Measurements from ENCODE around the gene FRMD8. TPM values are rescaled to one million over a fixed set of nuclear protein-coding genes. Genes with fewer than 3 reads are reported as not detected.

FRMD8 gene
- total and polyA plus RNA-seq, 9 of the 15 experiments (the other 6 are each of a cell fraction or from before 2014, with no cell fraction given), result 4.5 to 54.5 (median 15.8) TPM

DNA sequence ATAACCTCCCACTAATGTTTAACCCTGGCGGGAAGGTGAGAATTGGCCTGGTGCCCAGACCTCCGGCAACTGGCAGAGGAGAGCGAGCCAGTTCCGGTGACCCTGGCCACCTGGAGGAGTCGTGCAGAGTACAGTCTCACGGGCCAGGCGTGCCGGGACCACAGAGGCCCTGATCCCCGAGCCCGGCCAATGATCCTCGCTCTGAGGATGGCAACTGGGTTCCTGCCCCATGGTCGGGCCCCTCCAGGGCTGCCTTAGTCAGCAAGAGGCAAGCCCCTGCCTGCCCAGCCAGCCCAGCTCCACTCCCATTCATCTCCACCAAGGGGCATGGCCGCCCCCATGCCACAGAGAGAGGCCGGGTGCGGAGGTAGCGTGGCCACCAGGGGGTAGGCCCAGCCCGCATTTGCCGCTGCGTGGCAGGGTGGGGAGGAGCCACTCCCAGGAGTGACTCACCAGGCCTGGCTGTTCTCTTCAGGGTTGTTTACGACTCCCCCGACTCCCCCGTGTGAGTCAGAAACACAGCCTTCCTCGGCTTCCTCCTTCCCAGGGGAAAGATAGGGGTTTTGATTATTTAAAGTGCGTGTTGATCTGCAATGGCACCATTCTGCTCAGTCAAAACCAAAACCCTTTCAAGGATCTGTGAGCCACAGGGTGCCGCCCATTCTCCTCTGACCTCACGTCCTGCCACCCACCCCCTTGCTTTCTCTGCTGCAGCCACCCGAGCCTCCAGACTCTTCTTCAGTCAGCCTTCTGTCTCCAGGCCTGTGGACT, 4.2 kb upstream of the FRMD8 start, which contains the start of gene SLC25A45 (continued):
- TF ChIP-seq ARID1B (IDR thresholded peaks at IDR 0.05) (peak; percentile 93), ZEB2 (IDR thresholded peaks at IDR 0.05) (peak; percentile 70), RNF2 (IDR thresholded peaks at IDR 0.05) (peak; percentile 88), FOXK2 (conservative IDR thresholded peaks at IDR 0.05 in 1 of 2, IDR thresholded peaks at IDR 0.05 in 1 of 2; ENCODE audit: low read depth in 2 of 2) (peak; percentile 97 to 99), POLR2G (IDR thresholded peaks at IDR 0.05; ENCODE audit: low read depth, low read length) (peak; percentile 96), BRD9 (IDR thresholded peaks at IDR 0.05; ENCODE audit: low read depth, partially characterized antibody) (peak; percentile 96), SIX5 (IDR thresholded peaks at IDR 0.05; ENCODE audit: borderline replicate concordance in 1 of 2, insufficient read depth in 1 of 2, low read depth in 1 of 2, low read length in 2 of 2) (no peak), MXI1 (IDR thresholded peaks at IDR 0.05; ENCODE audit: low read depth, low read length) (no peak), RB1 (IDR thresholded peaks at IDR 0.05; ENCODE audit: low read depth) (peak; percentile 78), U2AF2 (optimal IDR thresholded peaks at IDR 0.05; ENCODE audit: low read depth, low read length) (no peak), CBX2 (IDR thresholded peaks at IDR 0.05; ENCODE audit: insufficient read depth, low read length, poor library complexity, severe bottlenecking) (no peak), ARNT (IDR thresholded peaks at IDR 0.05) (peak in 1 of 2 experiments; percentile 51; a peak in 1 of 4 replicates), ARHGAP35 (IDR thresholded peaks at IDR 0.05; ENCODE audit: partially characterized antibody) (no peak), PTBP1 (IDR thresholded peaks at IDR 0.05; ENCODE audit: low read depth, low read length) (no peak), KDM1A (IDR thresholded peaks at IDR 0.05) (0 out of 4 replicates have a peak, but pooled peaks of 1 of the 2 experiments have one; percentile 44)
- TF ChIP-seq, protein P1, sequence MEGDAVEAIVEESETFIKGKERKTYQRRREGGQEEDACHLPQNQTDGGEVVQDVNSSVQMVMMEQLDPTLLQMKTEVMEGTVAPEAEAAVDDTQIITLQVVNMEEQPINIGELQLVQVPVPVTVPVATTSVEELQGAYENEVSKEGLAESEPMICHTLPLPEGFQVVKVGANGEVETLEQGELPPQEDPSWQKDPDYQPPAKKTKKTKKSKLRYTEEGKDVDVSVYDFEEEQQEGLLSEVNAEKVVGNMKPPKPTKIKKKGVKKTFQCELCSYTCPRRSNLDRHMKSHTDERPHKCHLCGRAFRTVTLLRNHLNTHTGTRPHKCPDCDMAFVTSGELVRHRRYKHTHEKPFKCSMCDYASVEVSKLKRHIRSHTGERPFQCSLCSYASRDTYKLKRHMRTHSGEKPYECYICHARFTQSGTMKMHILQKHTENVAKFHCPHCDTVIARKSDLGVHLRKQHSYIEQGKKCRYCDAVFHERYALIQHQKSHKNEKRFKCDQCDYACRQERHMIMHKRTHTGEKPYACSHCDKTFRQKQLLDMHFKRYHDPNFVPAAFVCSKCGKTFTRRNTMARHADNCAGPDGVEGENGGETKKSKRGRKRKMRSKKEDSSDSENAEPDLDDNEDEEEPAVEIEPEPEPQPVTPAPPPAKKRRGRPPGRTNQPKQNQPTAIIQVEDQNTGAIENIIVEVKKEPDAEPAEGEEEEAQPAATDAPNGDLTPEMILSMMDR (IDR thresholded peaks at IDR 0.05 in 2 of 3, conservative IDR thresholded peaks at IDR 0.05 in 1 of 3; ENCODE audit: insufficient read depth in 2 of 3, low read depth in 1 of 3, low read length in 3 of 3), result peak; percentile 84 to 92 (median 91)
- TF ChIP-seq, protein P2, sequence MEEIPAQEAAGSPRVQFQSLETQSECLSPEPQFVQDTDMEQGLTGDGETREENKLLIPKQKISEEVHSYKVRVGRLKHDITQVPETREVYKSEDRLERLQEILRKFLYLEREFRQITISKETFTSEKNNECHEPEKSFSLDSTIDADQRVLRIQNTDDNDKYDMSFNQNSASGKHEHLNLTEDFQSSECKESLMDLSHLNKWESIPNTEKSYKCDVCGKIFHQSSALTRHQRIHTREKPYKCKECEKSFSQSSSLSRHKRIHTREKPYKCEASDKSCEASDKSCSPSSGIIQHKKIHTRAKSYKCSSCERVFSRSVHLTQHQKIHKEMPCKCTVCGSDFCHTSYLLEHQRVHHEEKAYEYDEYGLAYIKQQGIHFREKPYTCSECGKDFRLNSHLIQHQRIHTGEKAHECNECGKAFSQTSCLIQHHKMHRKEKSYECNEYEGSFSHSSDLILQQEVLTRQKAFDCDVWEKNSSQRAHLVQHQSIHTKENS (CRISPR knock-in tag; IDR thresholded peaks at IDR 0.05), result no peak
- TF ChIP-seq, protein P3, sequence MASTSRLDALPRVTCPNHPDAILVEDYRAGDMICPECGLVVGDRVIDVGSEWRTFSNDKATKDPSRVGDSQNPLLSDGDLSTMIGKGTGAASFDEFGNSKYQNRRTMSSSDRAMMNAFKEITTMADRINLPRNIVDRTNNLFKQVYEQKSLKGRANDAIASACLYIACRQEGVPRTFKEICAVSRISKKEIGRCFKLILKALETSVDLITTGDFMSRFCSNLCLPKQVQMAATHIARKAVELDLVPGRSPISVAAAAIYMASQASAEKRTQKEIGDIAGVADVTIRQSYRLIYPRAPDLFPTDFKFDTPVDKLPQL (IDR thresholded peaks at IDR 0.05; ENCODE audit: extremely low read depth, insufficient read length), result no peak
- TF ChIP-seq, protein P4, sequence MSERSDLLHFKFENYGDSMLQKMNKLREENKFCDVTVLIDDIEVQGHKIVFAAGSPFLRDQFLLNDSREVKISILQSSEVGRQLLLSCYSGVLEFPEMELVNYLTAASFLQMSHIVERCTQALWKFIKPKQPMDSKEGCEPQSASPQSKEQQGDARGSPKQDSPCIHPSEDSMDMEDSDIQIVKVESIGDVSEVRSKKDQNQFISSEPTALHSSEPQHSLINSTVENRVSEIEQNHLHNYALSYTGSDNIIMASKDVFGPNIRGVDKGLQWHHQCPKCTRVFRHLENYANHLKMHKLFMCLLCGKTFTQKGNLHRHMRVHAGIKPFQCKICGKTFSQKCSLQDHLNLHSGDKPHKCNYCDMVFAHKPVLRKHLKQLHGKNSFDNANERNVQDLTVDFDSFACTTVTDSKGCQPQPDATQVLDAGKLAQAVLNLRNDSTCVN (CRISPR knock-in tag; IDR thresholded peaks at IDR 0.05), result no peak; the same call in 1 of the 2 replicates
- TF ChIP-seq, protein P5, sequence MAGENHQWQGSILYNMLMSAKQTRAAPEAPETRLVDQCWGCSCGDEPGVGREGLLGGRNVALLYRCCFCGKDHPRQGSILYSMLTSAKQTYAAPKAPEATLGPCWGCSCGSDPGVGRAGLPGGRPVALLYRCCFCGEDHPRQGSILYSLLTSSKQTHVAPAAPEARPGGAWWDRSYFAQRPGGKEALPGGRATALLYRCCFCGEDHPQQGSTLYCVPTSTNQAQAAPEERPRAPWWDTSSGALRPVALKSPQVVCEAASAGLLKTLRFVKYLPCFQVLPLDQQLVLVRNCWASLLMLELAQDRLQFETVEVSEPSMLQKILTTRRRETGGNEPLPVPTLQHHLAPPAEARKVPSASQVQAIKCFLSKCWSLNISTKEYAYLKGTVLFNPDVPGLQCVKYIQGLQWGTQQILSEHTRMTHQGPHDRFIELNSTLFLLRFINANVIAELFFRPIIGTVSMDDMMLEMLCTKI (IDR thresholded peaks at IDR 0.05; ENCODE audit: partially characterized antibody), result no peak

Measured in K562 (cell line).